Fibroblast of peridontal ligament (primary cell): ENCODE results near the gene MTO1.
"Not testable (repeated sequence)": the region's sequence is repeated elsewhere in the genome, so short reads cannot be mapped to it uniquely, and the experiment has no call there.

Experiments
- DNase-seq: peaks from one replicate; pipeline ENCODE4 v3.0.0-alpha.2; 2010; ENCODE audit errors: extremely low read depth

MTO1 gene

DNA sequence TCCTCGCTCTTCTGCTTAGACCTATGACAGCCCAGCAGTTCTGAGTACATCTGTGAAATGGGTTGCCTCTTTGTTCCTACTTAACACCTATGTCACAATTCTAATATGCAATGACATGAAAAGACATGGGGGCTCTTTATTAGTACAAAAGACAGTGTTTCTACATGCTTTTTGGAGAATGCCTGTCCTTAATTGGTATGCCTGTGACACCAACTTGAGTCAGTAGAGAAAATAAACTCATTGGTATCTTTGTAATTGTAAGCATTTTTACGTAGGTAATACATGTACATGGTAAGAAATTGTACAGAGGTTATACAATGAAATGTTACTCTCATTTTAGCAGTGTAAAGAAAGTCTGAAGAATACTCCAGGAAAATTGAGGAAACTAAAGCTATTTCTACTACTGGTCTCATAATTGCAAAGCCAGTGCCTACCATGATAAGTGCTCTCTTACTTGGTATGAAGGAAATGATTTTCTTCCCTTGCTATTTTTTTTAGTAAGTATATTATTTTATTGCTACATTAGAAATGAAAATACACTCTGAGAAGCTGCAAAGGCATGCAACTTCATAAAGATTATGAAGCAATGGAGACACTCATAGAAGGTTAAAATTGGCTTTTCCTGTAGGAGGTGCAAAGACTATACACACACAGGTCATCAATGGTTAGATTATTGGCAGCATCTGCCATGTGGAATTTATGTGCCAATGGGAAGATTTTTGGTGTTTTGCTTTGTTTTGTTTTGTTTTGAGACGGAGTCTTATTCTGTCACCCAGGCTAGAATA is 64.2 kb downstream of the MTO1 start:
- DNase-seq: peak; percentile 59

DNA sequence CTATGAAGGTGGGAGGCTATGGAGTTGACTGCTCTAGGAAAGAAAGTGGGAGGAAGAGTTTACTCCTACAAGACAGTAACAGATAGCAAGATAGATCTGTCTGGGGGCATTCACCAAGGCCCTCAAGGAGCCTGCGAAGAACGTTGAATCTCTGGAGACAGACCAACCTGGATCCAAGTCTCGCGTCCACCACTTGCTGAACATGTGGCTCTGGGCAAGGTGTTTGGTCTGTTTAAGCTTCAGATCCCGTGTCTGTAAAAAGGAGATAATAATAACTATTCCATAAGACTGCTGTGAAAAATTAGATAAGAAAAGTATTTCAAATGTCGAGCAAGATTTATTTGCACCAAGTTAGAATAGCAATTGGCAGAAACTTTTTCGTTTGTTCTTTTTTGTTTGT is 67.4 kb downstream of the MTO1 start:
- no peak for DNase-seq

DNA sequence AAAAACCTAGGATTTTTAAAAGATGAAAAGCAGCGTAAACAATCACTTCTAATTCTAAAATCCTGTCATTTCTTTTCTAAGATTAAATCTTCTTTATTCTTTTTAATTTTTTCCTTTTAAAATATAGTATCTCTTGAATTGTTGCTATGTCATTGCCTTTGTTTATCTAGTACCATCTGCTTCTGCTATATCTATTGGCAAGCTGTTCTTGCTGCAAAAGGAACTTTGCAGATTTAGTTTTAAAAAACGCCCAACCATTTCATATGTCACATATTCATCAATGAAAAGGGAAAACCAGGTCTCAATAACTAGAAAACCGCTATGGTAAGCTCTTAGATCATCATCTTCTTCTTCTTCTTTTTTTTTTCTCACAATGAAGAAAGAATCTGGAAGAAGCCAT is 70.8 kb downstream of the MTO1 start:
- DNase-seq: peak; percentile 55

DNA sequence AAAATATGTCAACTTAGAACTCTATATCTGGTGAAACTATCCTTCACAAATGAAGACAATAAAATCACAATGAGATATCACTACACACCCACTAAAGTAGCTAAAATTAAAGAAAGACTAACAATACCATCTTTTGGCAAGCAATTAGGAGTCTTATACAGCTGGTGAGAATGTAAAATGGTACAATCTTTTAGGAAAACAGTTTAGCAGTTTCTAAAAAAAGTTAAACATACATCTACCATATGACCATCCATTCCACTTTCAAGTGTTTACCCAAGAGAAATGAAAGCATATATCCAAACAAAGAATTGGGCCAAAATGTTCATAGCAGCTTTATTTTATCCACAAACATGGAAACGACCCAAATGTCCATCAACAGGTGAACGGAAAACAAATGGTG is 73.1 kb downstream of the MTO1 start:
- DNase-seq: no peak

DNA sequence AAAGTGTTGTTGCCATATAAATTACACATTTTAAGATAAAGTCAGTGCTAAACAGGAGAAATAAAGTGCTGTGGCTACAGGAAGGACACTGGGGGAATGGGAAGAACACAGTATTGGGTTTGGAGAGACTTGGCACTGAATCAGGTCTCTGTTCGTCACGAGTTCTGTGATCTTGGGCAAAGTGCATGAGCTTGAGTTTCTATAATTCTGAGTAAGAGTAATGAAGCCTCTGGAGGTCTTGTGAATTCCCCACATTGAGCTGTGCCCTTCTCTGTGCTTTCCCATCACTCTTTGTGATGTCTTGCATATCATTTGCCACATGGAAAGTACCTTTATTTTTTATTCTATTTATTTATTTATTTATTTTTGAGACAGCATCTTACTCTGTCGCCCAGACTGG is 76.1 kb downstream of the MTO1 start:
- DNase-seq: no peak

DNA sequence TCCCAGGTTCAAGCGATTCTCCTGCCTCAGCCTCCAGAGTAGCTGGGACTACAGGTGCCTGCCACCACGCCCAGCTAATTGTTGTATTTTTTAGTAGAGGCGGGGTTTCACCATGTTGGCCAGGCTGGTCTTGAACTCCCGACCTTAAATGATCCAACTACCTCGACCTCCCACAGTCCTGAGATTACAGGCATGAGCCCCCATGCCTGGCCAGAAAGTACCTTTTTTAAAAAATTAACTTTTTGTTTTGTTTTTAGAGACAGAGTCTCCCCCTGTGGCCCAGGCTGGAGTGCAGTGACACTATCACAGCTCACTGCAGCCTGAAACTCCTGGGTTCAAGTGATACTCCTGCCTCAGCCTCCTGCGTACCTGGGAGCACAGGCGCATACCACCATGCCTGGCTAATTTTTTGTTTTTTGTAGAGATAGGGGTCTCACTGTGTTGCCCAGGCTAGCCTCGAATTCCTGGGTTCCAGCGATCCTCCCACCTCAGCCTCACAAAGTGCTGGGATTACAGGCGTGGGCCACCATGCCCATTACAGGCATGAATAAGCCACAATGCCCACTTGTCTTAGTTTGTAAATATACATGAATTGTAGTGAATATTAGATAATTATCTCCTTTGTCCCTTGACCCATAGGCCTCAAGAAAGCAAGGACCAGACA is 76.7 kb downstream of the MTO1 start:
- no peak for DNase-seq

DNA sequence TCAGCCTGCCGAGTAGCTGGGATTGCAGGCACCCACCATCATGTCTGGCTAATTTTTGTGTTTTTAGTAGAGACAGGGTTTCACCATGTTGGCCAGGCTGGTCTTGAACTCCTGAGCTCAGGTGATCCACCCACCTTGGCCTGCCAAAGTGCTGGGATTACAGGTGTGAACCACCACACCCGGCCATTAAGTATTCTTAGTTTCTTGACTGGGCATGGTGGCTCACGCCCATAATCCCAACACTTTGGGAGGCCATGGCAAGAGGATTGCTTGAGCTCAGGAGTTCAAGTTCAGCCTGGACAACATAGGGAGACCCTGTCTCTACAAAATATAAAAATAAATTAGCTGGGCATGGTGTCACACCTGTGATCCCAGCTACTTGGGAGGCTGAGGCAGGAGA is 80.9 kb downstream of the MTO1 start:
- DNase-seq: not testable (repeated sequence)

DNA sequence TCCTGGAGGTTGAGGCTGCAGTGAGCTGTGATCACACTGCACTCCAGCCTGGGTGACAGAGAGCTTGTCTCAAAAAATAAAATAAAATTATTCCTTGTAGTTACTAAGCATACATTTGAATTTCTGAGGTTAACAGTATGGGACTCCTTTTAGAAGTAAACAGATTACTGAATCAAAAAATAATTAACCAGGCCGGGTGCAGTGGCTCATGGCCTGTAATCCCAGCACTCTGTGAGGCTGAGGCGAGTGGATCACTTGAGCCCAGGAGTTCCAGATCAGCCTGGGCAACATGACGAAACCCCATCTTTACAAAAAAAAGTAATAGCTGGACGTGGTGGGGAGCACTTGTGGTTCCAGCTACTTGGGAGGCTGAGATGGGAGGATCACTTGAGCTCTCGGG is 81.4 kb downstream of the MTO1 start:
- DNase-seq: no peak

DNA sequence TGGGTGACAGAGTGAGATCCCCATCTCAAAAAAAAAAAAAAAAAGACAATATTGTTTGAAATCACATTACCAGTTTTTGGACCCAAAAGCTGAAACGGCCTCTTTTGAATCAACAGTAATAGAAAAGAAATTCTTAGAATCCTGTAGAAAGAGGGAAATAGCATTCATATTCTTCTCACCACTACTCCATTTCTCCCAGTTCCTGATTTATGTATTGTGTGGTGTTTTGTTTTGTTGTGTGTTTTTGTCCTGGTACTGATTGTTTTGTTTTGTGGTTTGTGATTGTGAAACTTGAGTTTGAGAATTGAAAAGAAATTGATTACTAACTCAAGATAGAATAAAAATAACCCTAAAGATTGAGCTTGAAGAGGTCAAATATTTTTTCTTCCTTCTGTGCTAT is 85.5 kb downstream of the MTO1 start:
- no peak for DNase-seq

DNA sequence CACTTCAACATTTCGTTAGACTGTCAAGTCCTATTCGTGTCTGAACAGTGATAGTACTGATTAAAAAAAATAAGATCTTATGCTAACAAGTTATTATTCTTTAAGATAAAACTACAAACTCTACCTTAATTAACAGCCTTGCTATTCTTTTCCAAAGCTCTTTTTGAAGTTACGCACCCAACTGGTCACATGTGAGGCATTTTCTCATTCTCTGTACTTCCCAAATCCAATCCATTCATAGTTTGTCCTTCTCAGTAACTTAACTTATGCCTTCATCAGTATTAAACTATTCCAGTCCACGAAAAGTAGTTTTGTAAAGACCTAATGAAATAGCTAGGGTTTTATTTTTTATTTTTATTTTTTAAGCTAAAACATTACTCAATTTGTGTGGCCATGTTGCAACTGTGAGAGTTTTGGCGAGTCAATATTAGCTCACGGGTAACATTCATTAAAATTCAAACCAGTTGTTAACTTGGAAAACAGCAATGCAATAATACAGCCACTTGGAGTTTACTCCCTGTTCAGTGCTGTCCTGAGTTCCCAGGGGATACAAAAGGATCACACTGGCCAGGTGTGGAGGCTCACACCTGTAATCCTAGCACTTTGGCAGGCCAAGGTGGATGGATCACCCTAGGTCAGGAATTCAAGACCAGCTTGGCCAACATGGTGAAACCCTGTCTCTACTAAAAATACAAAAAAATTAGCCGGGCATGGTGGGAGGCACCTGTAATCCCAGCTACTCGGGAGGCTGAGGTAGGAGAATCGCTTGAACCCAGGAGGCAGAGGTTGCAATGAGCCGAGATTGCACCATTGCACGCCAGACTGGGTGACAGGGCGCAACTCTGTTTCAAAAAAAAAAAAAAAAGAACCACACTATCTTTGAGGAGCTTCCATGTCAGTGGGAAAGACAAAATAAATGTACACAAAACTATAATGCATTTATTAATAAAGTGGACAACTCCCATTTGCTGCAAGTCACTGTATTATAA is 87.2 kb downstream of the MTO1 start:
- no peak for DNase-seq

DNA sequence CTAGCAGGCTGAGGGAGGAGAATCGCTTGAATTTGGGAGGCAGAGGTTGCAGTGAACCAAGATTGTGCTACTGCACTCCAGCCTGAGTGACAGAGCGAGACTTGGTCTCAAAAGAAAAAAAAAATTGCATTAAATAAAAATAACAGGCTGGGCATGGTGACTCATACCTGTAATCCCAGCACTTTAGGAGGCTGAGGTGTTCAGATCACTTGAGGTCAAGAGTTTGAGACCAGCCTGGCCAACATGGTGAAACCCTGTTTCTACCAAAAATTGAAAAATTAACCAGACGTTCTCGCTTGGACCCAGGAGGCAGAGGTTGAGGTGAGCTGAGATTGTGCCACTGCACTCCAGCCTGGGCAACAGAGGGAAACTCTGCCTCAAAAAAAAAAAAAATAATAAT is 89.6 kb downstream of the MTO1 start:
- DNase-seq: not testable (repeated sequence)

DNA sequence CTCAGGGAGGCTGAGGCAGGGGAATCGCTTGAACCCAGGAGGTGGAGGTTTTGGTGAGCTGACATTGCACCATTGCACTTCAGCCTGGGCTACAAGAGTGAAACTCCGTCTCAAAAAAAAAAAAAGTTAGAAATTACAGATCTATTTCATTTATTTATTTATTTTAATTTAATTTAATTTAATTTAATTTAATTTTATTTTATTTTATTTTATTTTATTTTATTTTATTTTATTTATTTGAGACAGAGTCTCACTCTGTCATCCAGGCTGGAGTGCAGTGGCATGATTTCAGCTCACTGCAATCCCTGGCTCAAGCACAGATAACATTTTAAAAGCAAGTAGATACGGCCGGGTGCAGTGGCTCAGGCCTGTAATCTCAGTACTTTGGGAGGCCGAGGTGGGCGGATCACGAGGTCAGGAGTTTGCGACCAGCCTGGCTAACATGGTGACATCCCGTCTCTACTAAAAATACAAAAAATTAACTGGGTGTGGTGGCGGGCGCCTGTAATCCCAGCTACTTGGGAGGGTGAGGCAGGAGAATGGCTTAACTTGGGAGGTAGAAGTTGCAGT is 93.9 kb downstream of the MTO1 start:
- DNase-seq: not testable (repeated sequence)

DNA sequence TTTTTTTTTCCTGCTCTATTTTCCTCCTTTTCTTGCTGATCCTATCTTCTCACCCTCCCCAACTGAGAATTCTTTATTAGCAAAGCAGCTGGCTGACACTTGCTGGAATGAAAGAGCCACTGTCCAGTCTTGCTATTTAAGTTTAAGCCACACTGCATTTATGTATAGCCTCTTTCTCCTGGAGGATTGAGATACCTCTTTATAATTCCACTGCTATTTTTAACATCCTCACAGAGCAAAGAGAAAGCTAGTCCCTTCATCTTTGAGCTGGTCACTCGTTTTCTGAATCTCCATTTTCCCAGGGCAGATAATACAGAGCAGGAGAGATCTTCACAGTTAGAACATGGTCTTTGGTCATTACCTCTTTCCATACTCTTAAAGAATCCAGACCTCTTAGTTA is 95.3 kb downstream of the MTO1 start:
- DNase-seq: no peak
